ENCODE data around the gene ZNF804A. TPM values are rescaled to one million over a fixed set of nuclear protein-coding genes. Genes with fewer than 3 reads are reported as not detected.

Gene ZNF804A
- total RNA-seq = 0.99 TPM

GRCh38 chr2:184598316-184599053, at the start of gene ZNF804A:
ZNF804A (plus strand) TSS chr2:184598529; CDS start chr2:184598960, 431 bp downstream.

